A549 treated with AZD2906 at 1 μM for 4 hours (cell line): ENCODE measurements around the gene GPR78. TPM values are rescaled to one million over a fixed set of nuclear protein-coding genes. Genes with fewer than 3 reads are reported as not detected.

Source experiments
- total RNA-seq: library from RNA; stranded (reverse); fragments of 200-300 nt; extraction: Qiagen RNA extraction; gene quantifications from 5 replicates; pipeline ENCODE4 v1.2.3, GENCODE V29; 2022

GPR78 gene
- 0.03 to 0.06 TPM in 2 of 5 replicates, not detected in the others for total RNA-seq

GRCh38 chr4:8580321-8581093 lies at the start of gene GPR78:
Gene GPR78 (plus strand): TSS chr4:8580392. CDS start chr4:8580983, 591 bp downstream.

GRCh38 chr4:8592366-8593263 lies 12.4 kb downstream of the GPR78 start, which contains the start of gene CPZ:
Gene CPZ (plus strand): TSS chr4:8592765. CDS start chr4:8592834, 69 bp downstream.

Other genes with a start within 250 kb of the GPR78 start
- gene ACOX3, start 139.7 kb upstream of the GPR78 start, total RNA-seq: 9.6 to 11.5 TPM (median 10.0 TPM) in 5 replicates
- 5.1 to 7.1 TPM (median 6.6 TPM) in 5 replicates for gene TRMT44, start 139.6 kb upstream of the GPR78 start, total RNA-seq
- 0.08 to 0.30 TPM (median 0.24 TPM) in 5 replicates for gene CPZ, start 12.4 kb downstream of the GPR78 start, total RNA-seq